Kidney (tissue), 22 donors: Measurements from ENCODE around the gene COLEC12. TPM values are rescaled to one million over a fixed set of nuclear protein-coding genes. Genes with fewer than 3 reads are reported as not detected.
A peak's percentile ranks its signal among the peaks of the same experiment; 100 is the strongest.

ENCODE experiments used
- DNase-seq, 5 donors: peaks; one replicate each; pipeline ENCODE4 v3.0.0-alpha.2; 2013 to 2020
- FAIRE-seq: peaks from 2 replicates; lab custom pipeline; 2012; peaks lifted over from hg19 to GRCh38; lab: Jason Lieb, UNC
- H3K27ac ChIP-seq, 2 donors: one replicate each; pipeline ENCODE4 v1.7.0; 2013; ENCODE audit warnings: low read depth in 2 of 2, low read length in 2 of 2, inconsistent platforms in 1 of 2
- H3K27me3 ChIP-seq: one replicate; pipeline ENCODE4 v1.7.1; 2013; ENCODE audit warnings: low read length, inconsistent platforms; ENCODE audit not compliant: control insufficient read depth, insufficient read depth
- H3K36me3 ChIP-seq, 3 donors: one replicate each; pipeline versions ENCODE4 v1.7.0 to v1.7.1; 2013; ENCODE audit warnings: low read length in 3 of 3, control low read depth in 1 of 3, inconsistent platforms in 1 of 3; ENCODE audit not compliant: insufficient read depth in 3 of 3, control insufficient read depth in 2 of 3
- H3K4me1 ChIP-seq, 3 donors: one replicate each; pipeline versions ENCODE4 v1.7.0 to v1.7.1; 2013; ENCODE audit warnings: low read length in 3 of 3, inconsistent platforms in 1 of 3, low read depth in 1 of 3; ENCODE audit not compliant: control insufficient read depth in 2 of 3, insufficient read depth in 2 of 3
- H3K4me3 ChIP-seq, 3 donors: one replicate each; pipeline versions ENCODE4 v1.7.0 to v1.8.1; 2013; ENCODE audit warnings: low read length in 3 of 3, control low read depth in 1 of 3, inconsistent platforms in 1 of 3
- H3K9ac ChIP-seq, 3 donors: one replicate each; pipeline versions ENCODE4 v1.7.0 to v1.7.1; 2013; ENCODE audit warnings: low read length in 3 of 3, control low read depth in 1 of 3, inconsistent platforms in 1 of 3
- H3K9me3 ChIP-seq, 3 donors: one replicate each; pipeline versions ENCODE4 v1.7.0 to v1.7.1; 2013; ENCODE audit warnings: low read length in 3 of 3, control low read depth in 1 of 3, inconsistent platforms in 1 of 3; ENCODE audit not compliant: control insufficient read depth in 2 of 3, insufficient read depth in 1 of 3
- intact Hi-C: fragments of 100-400 bp; cut with DNase I; formaldehyde crosslinking; loops from one replicate; pipeline ENCODE4 v1.11.1; 2022
- long read RNA-seq, 10 donors: library from polyadenylated mRNA in 1 of 10; unstranded in 1 of 10; transcript quantifications; one replicate each; pipeline ENCODE4 v2.0.0 and lab custom pipeline, GENCODE V29; 2021 to 2026
- polyA plus RNA-seq: library from polyadenylated mRNA; stranded (reverse); fragments of 350-450 nt; fragmentation: Illumina TruSeq; extraction: RNeasy Lipid Tissue Mini Kit (QIAGEN cat#74804); gene quantifications from one replicate; pipeline ENCODE4 v1.2.3, GENCODE V29; 2014; ENCODE audit warnings: low read depth, low replicate concordance; ENCODE audit not compliant: insufficient read depth
- total RNA-seq: library from RNA; stranded (reverse); fragmentation: NEBNext Ultra II Directional; extraction: Animal tissue kit (Norgen Biotek cat#: 25700); gene quantifications from one replicate; pipeline ENCODE4 v1.2.1, GENCODE V29; 2021
- TF ChIP-seq, protein P1 (sequence below): IDR thresholded peaks from 3 replicates; pipeline ENCODE4 v1.5.1; 2012; ENCODE audit warnings: mild to moderate bottlenecking, moderate library complexity, borderline replicate concordance; ENCODE audit not compliant: insufficient read depth; ENCODE audit errors: extremely low read depth
- donor health status: control.
- donor health status: control.
- donor health status: control.
- donor health status: control.
- donor health status: control.
- donor health status: DM: yes; HTN: yes; CAD: no.
- donor health status: Normal renal cell carcinoma (clear cell type).

The COLEC12 gene
- total RNA-seq (7.4 TPM), polyA plus RNA-seq (1.3 TPM)
- long read RNA-seq, donor 1, full-length matches to known transcripts: 7 of 24 reads
- long read RNA-seq, donor 1, partial matches to known transcripts: 17 of 24 reads
- long read RNA-seq, donor 1, other reads (novel, unspliced or antisense): 0 of 24 reads
- long read RNA-seq, donor 2, full-length matches to known transcripts: 4 of 28 reads
- long read RNA-seq, donor 2, partial matches to known transcripts: 24 of 28 reads
- long read RNA-seq, donor 2, other reads (novel, unspliced or antisense): 0 of 28 reads
- long read RNA-seq, donor 3, full-length matches to known transcripts: 6 of 32 reads
- long read RNA-seq, donor 3, partial matches to known transcripts: 26 of 32 reads
- long read RNA-seq, donor 3, other reads (novel, unspliced or antisense): 0 of 32 reads
- long read RNA-seq, donor 4, full-length matches to known transcripts: 3 of 15 reads
- long read RNA-seq, donor 4, partial matches to known transcripts: 12 of 15 reads
- long read RNA-seq, donor 4, other reads (novel, unspliced or antisense): 0 of 15 reads
- long read RNA-seq, donor 5, full-length matches to known transcripts: 1 of 1 reads
- long read RNA-seq, donor 5, partial matches to known transcripts: 0 of 1 reads
- long read RNA-seq, donor 5, other reads (novel, unspliced or antisense): 0 of 1 reads
- long read RNA-seq, donor 6, full-length matches to known transcripts: 2 of 9 reads
- long read RNA-seq, donor 6, partial matches to known transcripts: 7 of 9 reads
- long read RNA-seq, donor 6, other reads (novel, unspliced or antisense): 0 of 9 reads
- long read RNA-seq, donor 7, full-length matches to known transcripts: 4 of 8 reads
- long read RNA-seq, donor 7, partial matches to known transcripts: 3 of 8 reads
- long read RNA-seq, donor 7, other reads (novel, unspliced or antisense): 1 of 8 reads
- long read RNA-seq, donor 8, full-length matches to known transcripts: 6 of 24 reads
- long read RNA-seq, donor 8, partial matches to known transcripts: 18 of 24 reads
- long read RNA-seq, donor 8, other reads (novel, unspliced or antisense): 0 of 24 reads
- long read RNA-seq, donor 9, full-length matches to known transcripts: 3 of 15 reads
- long read RNA-seq, donor 9, partial matches to known transcripts: 12 of 15 reads
- long read RNA-seq, donor 9, other reads (novel, unspliced or antisense): 0 of 15 reads
- long read RNA-seq, donor 10, full-length matches to known transcripts: 2 of 18 reads
- long read RNA-seq, donor 10, partial matches to known transcripts: 16 of 18 reads
- long read RNA-seq, donor 10, other reads (novel, unspliced or antisense): 0 of 18 reads

- TF ChIP-seq, protein P1, sequence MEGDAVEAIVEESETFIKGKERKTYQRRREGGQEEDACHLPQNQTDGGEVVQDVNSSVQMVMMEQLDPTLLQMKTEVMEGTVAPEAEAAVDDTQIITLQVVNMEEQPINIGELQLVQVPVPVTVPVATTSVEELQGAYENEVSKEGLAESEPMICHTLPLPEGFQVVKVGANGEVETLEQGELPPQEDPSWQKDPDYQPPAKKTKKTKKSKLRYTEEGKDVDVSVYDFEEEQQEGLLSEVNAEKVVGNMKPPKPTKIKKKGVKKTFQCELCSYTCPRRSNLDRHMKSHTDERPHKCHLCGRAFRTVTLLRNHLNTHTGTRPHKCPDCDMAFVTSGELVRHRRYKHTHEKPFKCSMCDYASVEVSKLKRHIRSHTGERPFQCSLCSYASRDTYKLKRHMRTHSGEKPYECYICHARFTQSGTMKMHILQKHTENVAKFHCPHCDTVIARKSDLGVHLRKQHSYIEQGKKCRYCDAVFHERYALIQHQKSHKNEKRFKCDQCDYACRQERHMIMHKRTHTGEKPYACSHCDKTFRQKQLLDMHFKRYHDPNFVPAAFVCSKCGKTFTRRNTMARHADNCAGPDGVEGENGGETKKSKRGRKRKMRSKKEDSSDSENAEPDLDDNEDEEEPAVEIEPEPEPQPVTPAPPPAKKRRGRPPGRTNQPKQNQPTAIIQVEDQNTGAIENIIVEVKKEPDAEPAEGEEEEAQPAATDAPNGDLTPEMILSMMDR: no peak
- no peak within 1 kb of the TSS for H3K27ac ChIP-seq
- no peaks in the 10 kb centered on the region for H3K36me3 ChIP-seq
- H3K4me1 ChIP-seq: peaks cover 0 to 3% (median 0%) of the 10 kb centered on the region in 3 donors
- DNase-seq (peak in 4 of 5 donors; percentile 56 to 81 (median 68)), FAIRE-seq (no peak)
- H3K9me3 ChIP-seq: no peaks in the 10 kb centered on the region
- peak within 1 kb of the TSS in 2 of 3 donors; percentile 1 to 44 for H3K9ac ChIP-seq
- intact Hi-C loops: no loop called here
- H3K27me3 ChIP-seq: peaks cover 5% of the 10 kb centered on the region
- peak within 1 kb of the TSS; percentile 32 to 63 (median 45) for H3K4me3 ChIP-seq
Observed at GRCh38 chr18:500632-501405, at the start of gene COLEC12. COLEC12 (minus strand) TSS chr18:500701; CDS start chr18:500514, 187 bp downstream.

GRCh38 chr18:549967-550366 lies 49.5 kb upstream of the COLEC12 start:
- H3K36me3 ChIP-seq: no peaks in the 10 kb centered on the region
- no peak for FAIRE-seq
- H3K4me3 ChIP-seq: no peak overlapping the region
- no peaks in the 10 kb centered on the region for H3K27me3 ChIP-seq
- DNase-seq: no peak
- intact Hi-C loops: no loop called here
- H3K27ac ChIP-seq: no peak overlapping the region
- no peaks in the 10 kb centered on the region for H3K4me1 ChIP-seq
- no peak overlapping the region for H3K9ac ChIP-seq
- TF ChIP-seq, protein P1: no peak
- no peaks in the 10 kb centered on the region for H3K9me3 ChIP-seq

GRCh38 chr18:543447-544078 lies 43.1 kb upstream of the COLEC12 start:
- no peak overlapping the region for H3K9ac ChIP-seq
- intact Hi-C loops: no loop called here
- TF ChIP-seq, protein P1: no peak
- no peaks in the 10 kb centered on the region for H3K36me3 ChIP-seq
- DNase-seq: no peak
- no peak for FAIRE-seq
- no peak overlapping the region for H3K27ac ChIP-seq
- H3K4me3 ChIP-seq: no peak overlapping the region
- H3K4me1 ChIP-seq: no peaks in the 10 kb centered on the region
- no peaks in the 10 kb centered on the region for H3K9me3 ChIP-seq
- H3K27me3 ChIP-seq: no peaks in the 10 kb centered on the region
